Thymus (tissue), 11 donors: ENCODE results near the gene UGT1A8. TPM values are rescaled to one million over a fixed set of nuclear protein-coding genes. Genes with fewer than 3 reads are reported as not detected.

Experiments used
- DNase-seq, 9 donors: peaks; one replicate each; pipeline ENCODE4 v3.0.0-alpha.2; 2013; ENCODE audit warnings: low spot score in 9 of 9, low read depth in 6 of 9, missing footprints in 1 of 9
- H3K27ac ChIP-seq, 2 donors: one replicate each; pipeline ENCODE4 v1.5.1; 2013; ENCODE audit warnings: control low read depth in 1 of 2, low read depth in 1 of 2, low read length in 1 of 2, mild to moderate bottlenecking in 1 of 2, moderate library complexity in 1 of 2
- H3K27me3 ChIP-seq, 2 donors: one replicate each; pipeline ENCODE4 v1.5.1; 2013; ENCODE audit warnings: low read length in 1 of 2; ENCODE audit not compliant: control insufficient read depth in 2 of 2, insufficient read depth in 1 of 2
- H3K36me3 ChIP-seq, 2 donors: one replicate each; pipeline ENCODE4 v1.5.1; 2013; ENCODE audit warnings: low read length in 1 of 2, mild to moderate bottlenecking in 1 of 2, moderate library complexity in 1 of 2; ENCODE audit not compliant: control insufficient read depth in 2 of 2, insufficient read depth in 2 of 2
- H3K4me1 ChIP-seq, 2 donors: one replicate each; pipeline ENCODE4 v1.5.1; 2013; ENCODE audit warnings: low read length in 2 of 2; ENCODE audit not compliant: control insufficient read depth in 2 of 2, insufficient read depth in 2 of 2
- H3K4me3 ChIP-seq, 2 donors: one replicate each; pipeline ENCODE4 v1.5.1; 2013; ENCODE audit warnings: low read length in 2 of 2, control low read depth in 1 of 2, mild to moderate bottlenecking in 1 of 2
- H3K9me3 ChIP-seq, 2 donors: one replicate each; pipeline ENCODE4 v1.5.1; 2013; ENCODE audit warnings: low read length in 1 of 2, mild to moderate bottlenecking in 1 of 2; ENCODE audit not compliant: control insufficient read depth in 2 of 2, insufficient read depth in 1 of 2
- WGBS: extraction: QIAGEN DNeasy Blood & Tissue Kit; methylation state at CpG from one replicate; pipeline ENCODE4 v1.1.7; 2013; 5-methylcytosine and 5-hydroxymethylcytosine counted together
- polyA plus RNA-seq: library from polyadenylated mRNA; stranded (reverse); fragments of 200-250 nt; gene quantifications from one replicate; pipeline ENCODE4 v1.2.3, GENCODE V29; 2013
- total RNA-seq: library from RNA; stranded (reverse); fragments of 120-200 nt; gene quantifications from one replicate; pipeline ENCODE4 v1.2.4, GENCODE V29; 2013
- donor health status: healthy.

Gene UGT1A8
- total and polyA plus RNA-seq, 2 donors, result 0.24 to 2.6 TPM

GRCh38 chr2:233772153-233772552, 154.7 kb downstream of the UGT1A8 start:
- Histone ChIP-seq H3K27ac (no peak overlapping the region), H3K27me3 (no peaks in the 10 kb centered on the region), H3K4me1 (no peaks in the 10 kb centered on the region), H3K36me3 (no peaks in the 10 kb centered on the region), H3K9me3 (no peaks in the 10 kb centered on the region), H3K4me3 (no peak overlapping the region)
- no peak for DNase-seq
- 95% methylated on average over 16 of the region's 16 CpGs for WGBS

DNA sequence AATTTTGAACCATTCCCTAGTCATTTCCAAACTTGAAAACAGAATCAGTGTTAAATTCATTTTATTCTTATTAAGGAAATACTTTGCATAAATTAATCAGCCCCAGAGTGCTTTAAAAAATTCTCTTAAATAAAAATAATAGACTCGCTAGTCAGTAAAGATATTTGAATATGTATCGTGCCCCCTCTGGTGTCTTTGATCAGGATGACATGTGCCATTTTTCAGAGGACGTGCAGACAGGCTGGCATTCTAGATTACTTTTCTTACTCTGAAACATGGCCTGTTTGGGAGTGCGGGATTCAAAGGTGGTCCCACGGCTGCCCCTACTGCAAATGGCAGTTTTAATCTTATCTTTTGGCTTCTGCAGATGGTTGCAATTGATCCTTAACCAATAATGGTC, 155.2 kb downstream of the UGT1A8 start:
- no peaks in the 10 kb centered on the region for H3K36me3 ChIP-seq
- 74% methylated on average over 5 of the region's 5 CpGs for WGBS

DNA sequence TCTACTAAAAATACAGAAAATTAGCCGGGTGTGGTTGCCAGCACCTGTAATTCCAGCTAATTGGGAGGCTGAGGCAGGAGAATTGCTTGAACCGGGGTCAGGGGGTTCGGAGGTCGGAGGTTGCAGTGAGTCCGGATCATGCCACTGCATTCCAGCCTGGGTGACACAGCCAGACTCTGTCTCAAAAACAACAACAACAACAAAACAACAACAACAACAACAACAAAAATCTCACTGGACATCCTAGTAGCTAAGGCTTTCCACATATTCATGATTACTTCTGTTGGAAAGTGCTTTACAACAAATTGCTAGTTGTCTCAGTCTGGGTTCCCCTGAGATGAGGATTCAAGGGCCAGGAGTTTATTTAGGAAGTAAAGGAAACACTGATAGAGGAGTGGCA, 156.4 kb downstream of the UGT1A8 start:
- no peaks in the 10 kb centered on the region for H3K27me3 ChIP-seq
- H3K4me3 ChIP-seq, result no peak overlapping the region
- H3K9me3 ChIP-seq, result no peaks in the 10 kb centered on the region
- no peaks in the 10 kb centered on the region for H3K4me1 ChIP-seq
- H3K27ac ChIP-seq, result no peak overlapping the region
- WGBS, result 97% methylated on average over 5 of the region's 5 CpGs
- no peaks in the 10 kb centered on the region for H3K36me3 ChIP-seq
- DNase-seq, result no peak

More for the DNA sequence above, 155.2 kb downstream of the UGT1A8 start:
- no peaks in the 10 kb centered on the region for H3K9me3 ChIP-seq
- H3K4me3 ChIP-seq, result no peak overlapping the region
- no peak for DNase-seq
- no peaks in the 10 kb centered on the region for H3K4me1 ChIP-seq
- no peaks in the 10 kb centered on the region for H3K27me3 ChIP-seq
- H3K27ac ChIP-seq, result no peak overlapping the region

GRCh38 chr2:233775414-233775813, 158.0 kb downstream of the UGT1A8 start:
- 97% methylated on average over 6 of the region's 6 CpGs for WGBS

GRCh38 chr2:233778030-233778429, 160.6 kb downstream of the UGT1A8 start, which contains the start of gene MROH2A:
TSS of gene MROH2A (plus strand) at chr2:233778330. CDS start at chr2:233779359, 1,029 bp downstream.
- no peaks in the 10 kb centered on the region for H3K36me3 ChIP-seq
- no peak within 1 kb of the TSS for H3K4me3 ChIP-seq
- no peak within 1 kb of the TSS for H3K27ac ChIP-seq
- H3K4me1 ChIP-seq, result no peaks in the 10 kb centered on the region
- H3K9me3 ChIP-seq, result no peaks in the 10 kb centered on the region
- no peaks in the 10 kb centered on the region for H3K27me3 ChIP-seq
- WGBS, result 94% methylated on average over 2 of the region's 2 CpGs
- DNase-seq, result no peak

More at GRCh38 chr2:233775414-233775813, 158.0 kb downstream of the UGT1A8 start:
- no peak overlapping the region for H3K4me3 ChIP-seq
- H3K36me3 ChIP-seq, result no peaks in the 10 kb centered on the region
- no peaks in the 10 kb centered on the region for H3K9me3 ChIP-seq
- H3K27ac ChIP-seq, result no peak overlapping the region
- H3K27me3 ChIP-seq, result no peaks in the 10 kb centered on the region
- no peaks in the 10 kb centered on the region for H3K4me1 ChIP-seq
- no peak for DNase-seq

GRCh38 chr2:233779722-233780121, 162.3 kb downstream of the UGT1A8 start:
- Histone ChIP-seq H3K4me1 (no peaks in the 10 kb centered on the region), H3K27me3 (no peaks in the 10 kb centered on the region), H3K27ac (no peak overlapping the region), H3K9me3 (no peaks in the 10 kb centered on the region), H3K4me3 (no peak overlapping the region), H3K36me3 (no peaks in the 10 kb centered on the region)
- DNase-seq, result no peak
- 96% methylated on average over 4 of the region's 4 CpGs for WGBS

- H3K9me3 ChIP-seq, result no peaks in the 10 kb centered on the region
- no peak overlapping the region for H3K4me3 ChIP-seq
- WGBS, result 96% methylated on average over 4 of the region's 4 CpGs
- DNase-seq, result no peak
- no peaks in the 10 kb centered on the region for H3K36me3 ChIP-seq
- H3K27me3 ChIP-seq, result no peaks in the 10 kb centered on the region
- H3K27ac ChIP-seq, result no peak overlapping the region
- no peaks in the 10 kb centered on the region for H3K4me1 ChIP-seq
Measured at GRCh38 chr2:233780771-233781170, 163.3 kb downstream of the UGT1A8 start.

- Histone ChIP-seq H3K36me3 (no peaks in the 10 kb centered on the region), H3K9me3 (no peaks in the 10 kb centered on the region), H3K27ac (no peak overlapping the region), H3K4me3 (no peak overlapping the region), H3K27me3 (no peaks in the 10 kb centered on the region), H3K4me1 (no peaks in the 10 kb centered on the region)
- DNase-seq, result no peak
- WGBS, result 96% methylated on average over 7 of the region's 7 CpGs
Measured at GRCh38 chr2:233789554-233789953, 172.1 kb downstream of the UGT1A8 start.

GRCh38 chr2:233791151-233791882, 173.9 kb downstream of the UGT1A8 start:
- Histone ChIP-seq H3K27ac (no peak overlapping the region), H3K4me1 (no peaks in the 10 kb centered on the region), H3K36me3 (no peaks in the 10 kb centered on the region), H3K9me3 (no peaks in the 10 kb centered on the region), H3K4me3 (no peak overlapping the region), H3K27me3 (no peaks in the 10 kb centered on the region)
- WGBS, result 95% methylated on average over 18 of the region's 18 CpGs
- no peak for DNase-seq
